Thyroid gland (tissue), 4 donors: ENCODE data around the gene MTHFD1L. TPM values are rescaled to one million over a fixed set of nuclear protein-coding genes. Genes with fewer than 3 reads are reported as not detected.
"Not testable (repeated sequence)": the region's sequence is repeated elsewhere in the genome, so short reads cannot be mapped to it uniquely, and the experiment has no call there.

Experiments used
- DNase-seq, 2 donors: peaks; one replicate each; pipeline ENCODE4 v3.0.0-alpha.2; 2019
- H3K27ac ChIP-seq, 3 donors: fragments of 200-600 bp; sonication (generic); 1 replicate in 2 of 3; 2 replicates in 1 of 3; pipeline ENCODE4 v1.5.1; 2016 to 2019; ENCODE audit warnings: mild to moderate bottlenecking in 1 of 3, moderate library complexity in 1 of 3
- H3K27me3 ChIP-seq: fragments of 200-600 bp; sonication (generic); one replicate; pipeline ENCODE4 v1.5.1; 2019
- H3K36me3 ChIP-seq, 2 donors: fragments of 200-600 bp; sonication (generic); one replicate each; pipeline ENCODE4 v1.5.1; 2016 to 2019
- H3K4me1 ChIP-seq, 2 donors: fragments of 200-600 bp; sonication (generic); one replicate each; pipeline ENCODE4 v1.5.1; 2017 to 2019
- H3K4me3 ChIP-seq, 3 donors: fragments of 200-600 bp; sonication (generic); replicated peaks in 1 of 3; 1 replicate in 2 of 3; 2 replicates in 1 of 3; pipeline ENCODE4 v1.5.1; 2016; ENCODE audit warnings: mild to moderate bottlenecking in 1 of 3
- H3K9me3 ChIP-seq: fragments of 200-600 bp; sonication (generic); one replicate; pipeline ENCODE4 v1.5.1; 2017
- POLR2A ChIP-seq, 2 donors: fragments of 450-650 bp; IDR thresholded peaks; one replicate each; pipeline ENCODE4 v1.6.1; 2017; ENCODE audit warnings: antibody characterized with exemption in 2 of 2, mild to moderate bottlenecking in 2 of 2, moderate library complexity in 1 of 2
- WGBS, 2 donors: methylation state at CpG; one replicate each; pipeline ENCODE4 v1.1.5; 2017; 5-methylcytosine and 5-hydroxymethylcytosine counted together
- intact Hi-C: fragments of 100-400 bp; cut with DNase I; formaldehyde crosslinking; loops from one replicate; pipeline ENCODE4 v1.15.1; 2023
- total RNA-seq, 4 donors: library from RNA; depleted of rRNA; stranded (reverse); fragments of >200 nt; gene quantifications; one replicate each; pipeline ENCODE4 v1.2.3, GENCODE V29; 2016
- TF ChIP-seq, protein P1 (sequence below), 6 experiments: fragments of 200-600 bp in 3 of 6; fragments of 450-650 bp in 3 of 6; sonication (generic) in 3 of 6; IDR thresholded peaks; one replicate each; pipeline ENCODE4 v1.5.1; 2016 to 2019; ENCODE audit warnings: antibody characterized with exemption in 6 of 6, mild to moderate bottlenecking in 2 of 6, inconsistent platforms in 1 of 6, moderate library complexity in 1 of 6

The MTHFD1L gene
- total RNA-seq, 4 donors from 2014 or later, result 8.7 to 14.6 (median 11.0) TPM

DNA sequence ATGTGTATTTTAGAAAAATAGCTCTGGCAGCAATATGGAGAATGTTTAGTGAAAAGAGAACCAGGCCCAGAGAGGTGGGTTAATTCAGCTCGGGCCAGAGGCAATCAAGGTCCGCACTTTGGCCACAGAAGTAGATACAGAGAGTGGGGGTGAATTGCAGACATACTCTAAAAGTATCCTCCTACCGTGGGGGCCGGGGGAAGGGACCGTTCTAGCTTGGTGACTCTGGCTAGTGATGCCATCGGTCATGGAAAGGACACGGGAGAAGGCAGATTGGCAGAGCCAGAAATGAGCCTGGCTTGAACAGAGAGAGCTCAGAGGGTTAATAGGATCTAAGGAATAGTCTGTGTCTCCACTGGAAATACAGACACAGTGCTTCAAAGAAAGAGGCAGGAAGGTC lies 173.1 kb downstream of the MTHFD1L start:
- no peak for DNase-seq
- H3K4me3 ChIP-seq, result no peak overlapping the region
- no peaks in the 10 kb centered on the region for H3K36me3 ChIP-seq
- H3K4me1 ChIP-seq, result peaks cover 10 to 18% of the 10 kb centered on the region in 2 donors
- H3K27ac ChIP-seq, result no peak overlapping the region
- intact Hi-C loops, result no loop called here
- TF ChIP-seq, protein P1, sequence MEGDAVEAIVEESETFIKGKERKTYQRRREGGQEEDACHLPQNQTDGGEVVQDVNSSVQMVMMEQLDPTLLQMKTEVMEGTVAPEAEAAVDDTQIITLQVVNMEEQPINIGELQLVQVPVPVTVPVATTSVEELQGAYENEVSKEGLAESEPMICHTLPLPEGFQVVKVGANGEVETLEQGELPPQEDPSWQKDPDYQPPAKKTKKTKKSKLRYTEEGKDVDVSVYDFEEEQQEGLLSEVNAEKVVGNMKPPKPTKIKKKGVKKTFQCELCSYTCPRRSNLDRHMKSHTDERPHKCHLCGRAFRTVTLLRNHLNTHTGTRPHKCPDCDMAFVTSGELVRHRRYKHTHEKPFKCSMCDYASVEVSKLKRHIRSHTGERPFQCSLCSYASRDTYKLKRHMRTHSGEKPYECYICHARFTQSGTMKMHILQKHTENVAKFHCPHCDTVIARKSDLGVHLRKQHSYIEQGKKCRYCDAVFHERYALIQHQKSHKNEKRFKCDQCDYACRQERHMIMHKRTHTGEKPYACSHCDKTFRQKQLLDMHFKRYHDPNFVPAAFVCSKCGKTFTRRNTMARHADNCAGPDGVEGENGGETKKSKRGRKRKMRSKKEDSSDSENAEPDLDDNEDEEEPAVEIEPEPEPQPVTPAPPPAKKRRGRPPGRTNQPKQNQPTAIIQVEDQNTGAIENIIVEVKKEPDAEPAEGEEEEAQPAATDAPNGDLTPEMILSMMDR (IDR thresholded peaks at IDR 0.05), result no peak
- no peak for TF ChIP-seq POLR2A (IDR thresholded peaks at IDR 0.05)
- WGBS, 2 donors, result 90 to 92% methylated on average over 7 of the region's 7 CpGs
- no peaks in the 10 kb centered on the region for H3K9me3 ChIP-seq
- no peaks in the 10 kb centered on the region for H3K27me3 ChIP-seq

DNA sequence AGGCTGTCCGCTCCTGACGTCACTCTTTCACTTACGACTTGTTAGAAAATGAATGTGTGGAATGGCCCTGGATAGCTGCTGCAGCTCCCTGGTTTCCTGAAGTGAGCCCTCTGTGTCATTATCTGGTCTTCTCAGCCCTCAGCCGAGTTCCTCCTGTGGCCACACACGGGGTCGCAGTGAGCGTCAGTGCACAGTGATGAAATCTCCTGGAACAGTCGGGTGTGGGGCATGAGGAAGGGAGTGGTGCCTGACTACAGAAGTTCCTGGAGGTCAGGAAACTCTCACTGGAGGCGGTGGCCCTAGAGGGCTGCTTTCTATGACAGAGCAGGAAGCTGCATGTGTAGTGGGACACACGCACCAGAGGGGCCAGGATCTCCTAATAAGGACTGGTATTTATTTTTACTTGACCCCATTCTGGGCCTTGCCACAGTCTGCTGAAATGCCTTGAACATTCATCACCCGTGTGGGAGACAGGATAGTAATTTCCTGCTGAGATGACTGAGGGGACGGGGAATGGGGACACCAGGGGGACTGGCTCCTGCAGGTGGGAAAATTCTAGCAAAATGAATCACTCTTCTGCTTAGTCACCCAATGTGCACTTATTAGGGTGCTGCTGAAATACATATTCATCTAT lies 175.5 kb downstream of the MTHFD1L start:
- Histone ChIP-seq H3K27ac (peak overlapping the region in 2 of 3 donors; percentile 37), H3K4me1 (peaks cover 7 to 28% of the 10 kb centered on the region in 2 donors)
- H3K4me3 ChIP-seq, H3K9me3 ChIP-seq, intact Hi-C loops, H3K36me3 ChIP-seq, H3K27me3 ChIP-seq: not testable (repeated sequence)
- peak; percentile 37 to 46 for DNase-seq
- WGBS, 2 donors, result 61 to 72% methylated on average over 12 of the region's 12 CpGs

- Histone ChIP-seq H3K4me1 (peaks cover 6 to 22% of the 10 kb centered on the region in 2 donors), H3K27me3 (no peaks in the 10 kb centered on the region), H3K36me3 (no peaks in the 10 kb centered on the region), H3K4me3 (no peak overlapping the region), H3K9me3 (no peaks in the 10 kb centered on the region), H3K27ac (peak overlapping the region in 2 of 3 donors; percentile 2 to 37)
- TF ChIP-seq, protein P1 (IDR thresholded peaks at IDR 0.05), result no peak
- TF ChIP-seq POLR2A (IDR thresholded peaks at IDR 0.05), result no peak
- DNase-seq, result no peak
- 98 to 99% methylated on average over 5 of the region's 5 CpGs for WGBS, 2 donors
- intact Hi-C loops, result no loop called here
Observed at GRCh38 chr6:151041686-151042085, 176.2 kb downstream of the MTHFD1L start.

DNA sequence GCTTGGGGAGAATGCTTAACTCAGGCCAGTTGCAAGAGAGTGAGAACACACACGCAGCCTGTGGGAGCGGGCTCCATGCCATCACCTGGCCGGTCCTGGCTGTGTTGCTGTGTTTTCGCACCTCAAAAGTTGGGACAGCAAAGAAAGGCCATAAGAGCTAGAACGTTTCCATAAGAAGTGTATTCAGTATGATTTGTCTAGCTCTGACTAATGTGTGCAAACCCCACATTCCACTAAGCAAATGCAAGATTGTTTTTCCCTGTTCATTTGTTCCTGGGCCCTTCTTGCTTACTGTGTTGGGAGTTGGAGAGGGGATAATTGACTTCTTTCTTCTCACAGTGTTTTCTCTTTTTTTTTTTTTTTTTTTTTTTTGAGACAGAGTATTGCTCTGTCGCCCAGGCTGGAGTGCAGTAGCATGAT lies 177.4 kb downstream of the MTHFD1L start:
- H3K36me3 ChIP-seq, H3K27me3 ChIP-seq, intact Hi-C loops, H3K9me3 ChIP-seq, H3K27ac ChIP-seq, DNase-seq, H3K4me3 ChIP-seq: not testable (repeated sequence)
- WGBS, 2 donors, result 79 to 85% methylated on average over 6 of the region's 6 CpGs
- H3K4me1 ChIP-seq, result peaks cover 6 to 19% of the 10 kb centered on the region in 2 donors

DNA sequence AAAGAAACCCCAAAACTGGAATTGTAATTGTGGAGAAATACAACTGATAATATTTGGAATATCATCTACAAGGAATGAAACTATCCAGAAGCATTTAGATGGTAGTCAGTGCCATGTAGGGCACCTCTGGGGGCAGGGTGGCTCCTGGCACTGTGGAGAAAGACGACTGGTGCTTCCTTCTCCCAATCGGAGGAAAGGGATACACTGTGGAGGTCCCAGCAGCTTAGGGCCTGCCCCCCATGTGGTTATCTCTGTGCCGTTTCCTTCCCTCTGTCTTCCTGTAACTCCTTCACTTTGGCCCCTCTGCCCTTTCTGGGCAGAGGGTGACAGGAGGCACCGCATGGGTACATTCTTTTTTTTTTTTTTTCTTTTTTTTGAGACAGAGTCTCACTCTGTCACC lies 178.4 kb downstream of the MTHFD1L start:
- TF ChIP-seq, protein P1 (IDR thresholded peaks at IDR 0.05), result no peak
- no peak for TF ChIP-seq POLR2A (IDR thresholded peaks at IDR 0.05)
- Histone ChIP-seq H3K9me3 (no peaks in the 10 kb centered on the region), H3K36me3 (no peaks in the 10 kb centered on the region), H3K27ac (peak overlapping the region; percentile 69 to 88 (median 72)), H3K4me3 (no peak overlapping the region), H3K27me3 (no peaks in the 10 kb centered on the region), H3K4me1 (peaks cover 6 to 19% of the 10 kb centered on the region in 2 donors)
- 87 to 94% methylated on average over 4 of the region's 4 CpGs for WGBS, 2 donors
- intact Hi-C loops, result no loop called here
- no peak for DNase-seq
